GM21619 (cell line): ENCODE measurements around the gene SIK2.
A peak's percentile ranks its signal among the peaks of the same experiment; 100 is the strongest.
"Not testable (repeated sequence)": the region's sequence is repeated elsewhere in the genome, so short reads cannot be mapped to it uniquely, and the experiment has no call there.

Experiments used
- ATAC-seq: cut with Tn5 transposase; IDR thresholded peaks from one replicate; pipeline ENCODE4 v1.9.1; 2021; ENCODE audit not compliant: unreplicated experiment

The SIK2 gene

DNA sequence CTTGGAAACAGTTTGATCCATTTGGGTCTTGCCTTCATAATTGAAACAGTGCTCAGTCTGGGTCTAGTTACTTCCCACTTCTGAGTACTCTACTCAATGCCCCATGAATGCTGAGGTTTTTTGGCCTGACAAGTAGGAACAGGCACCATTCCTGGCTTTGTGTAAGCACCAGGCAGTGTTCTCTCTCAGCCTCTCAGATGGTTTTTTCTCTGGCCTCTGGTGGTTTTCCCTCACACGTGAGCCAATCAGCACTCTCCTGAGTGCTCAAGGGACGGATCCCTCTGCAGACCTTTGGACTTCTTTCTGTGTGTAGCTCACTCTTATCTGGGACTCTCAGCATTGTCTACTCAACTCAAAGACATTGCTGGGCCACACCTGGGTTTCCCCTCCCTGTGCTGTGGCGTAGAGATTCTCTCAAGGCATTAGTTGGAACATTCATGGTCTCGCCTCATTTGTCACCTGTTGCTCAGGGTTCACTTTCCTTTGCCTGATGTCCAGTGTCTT, 21.3 kb downstream of the SIK2 start:
- ATAC-seq: no peak

DNA sequence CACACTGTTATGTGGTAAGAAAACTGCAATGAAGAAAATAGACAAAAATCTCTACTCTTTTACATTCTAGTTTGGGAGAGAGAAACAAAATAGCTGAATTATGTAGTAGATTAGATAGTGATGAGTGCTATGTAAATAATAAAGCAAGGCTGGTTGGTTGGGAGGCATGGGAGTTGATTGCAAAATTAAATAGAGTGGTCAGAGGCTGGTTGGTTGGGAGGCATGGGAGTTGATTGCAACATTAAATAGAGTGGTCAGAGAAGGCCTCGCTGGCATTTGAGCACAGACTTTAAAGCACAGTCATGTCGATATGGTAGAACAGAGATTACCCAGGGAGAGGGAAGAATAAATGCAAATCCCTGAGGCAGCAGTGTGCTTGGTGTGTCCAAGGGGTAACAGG, 22.4 kb downstream of the SIK2 start:
- ATAC-seq: no peak

DNA sequence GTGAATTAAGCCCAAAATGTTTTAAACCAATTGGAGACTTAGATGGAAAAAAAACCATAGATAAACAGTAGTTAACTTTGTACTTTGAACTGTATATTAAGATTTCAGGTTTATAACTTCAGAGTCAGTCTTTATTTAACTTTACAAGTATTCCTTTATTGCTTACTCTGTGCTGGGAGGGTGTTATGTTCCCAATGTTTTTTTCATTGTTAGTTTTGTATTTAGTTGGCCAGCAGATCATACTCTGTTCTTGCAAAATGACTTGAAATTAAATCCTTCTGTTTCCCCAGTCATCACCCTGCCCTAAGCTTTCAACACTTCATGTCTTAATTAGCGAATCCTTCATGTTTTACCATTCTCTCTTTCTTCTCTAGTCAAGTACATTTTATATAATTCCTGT, 25.3 kb downstream of the SIK2 start:
- no peak for ATAC-seq

DNA sequence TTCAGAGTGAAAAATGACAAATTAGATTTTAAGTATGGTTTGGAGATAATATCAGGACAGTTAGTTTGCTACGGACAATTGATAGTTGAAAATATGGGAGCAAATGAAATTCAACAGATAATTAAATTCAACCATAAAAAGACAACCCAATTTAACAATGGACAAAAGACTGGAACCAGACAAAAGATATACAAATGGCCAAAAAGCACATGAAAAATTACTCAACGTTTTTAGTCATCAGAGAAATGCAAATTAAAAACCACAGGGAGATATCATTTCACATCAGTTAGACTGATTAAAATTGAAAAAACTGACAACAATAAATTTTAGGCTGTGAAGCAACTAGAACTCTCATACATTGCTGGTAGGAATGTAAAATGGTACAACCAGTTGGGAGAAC, 27.2 kb downstream of the SIK2 start:
- no peak for ATAC-seq

DNA sequence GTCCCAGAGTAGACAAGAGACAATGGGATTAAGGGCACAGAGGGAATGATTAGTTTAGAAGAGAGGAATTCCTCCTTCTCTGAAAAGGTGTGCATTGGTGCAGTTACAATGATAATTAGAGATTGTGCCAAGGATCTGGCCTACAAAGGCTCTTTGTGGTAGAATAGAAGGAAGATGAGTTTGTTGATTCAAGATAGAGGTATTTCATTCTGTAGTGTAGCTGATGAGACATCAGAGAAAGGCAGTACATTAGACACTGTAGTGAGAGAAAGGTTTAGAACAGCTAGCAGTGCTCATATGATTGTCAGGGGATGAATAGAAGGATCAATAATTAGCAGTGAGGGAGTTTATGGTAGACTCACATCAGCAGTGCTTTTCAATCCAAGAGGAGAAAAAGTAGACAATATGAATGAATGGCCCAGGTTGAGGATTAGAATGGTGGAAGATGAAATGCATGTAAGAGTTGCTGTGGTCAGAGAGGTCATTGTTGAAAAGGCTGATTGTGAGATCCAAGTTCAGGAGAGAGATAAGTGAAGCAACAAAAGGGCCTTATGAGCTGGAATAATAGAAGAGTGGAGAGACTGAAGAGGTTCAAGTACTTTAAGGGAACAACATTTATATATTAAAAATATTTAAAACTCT, 28.9 kb downstream of the SIK2 start:
- peak; percentile 17 for ATAC-seq

DNA sequence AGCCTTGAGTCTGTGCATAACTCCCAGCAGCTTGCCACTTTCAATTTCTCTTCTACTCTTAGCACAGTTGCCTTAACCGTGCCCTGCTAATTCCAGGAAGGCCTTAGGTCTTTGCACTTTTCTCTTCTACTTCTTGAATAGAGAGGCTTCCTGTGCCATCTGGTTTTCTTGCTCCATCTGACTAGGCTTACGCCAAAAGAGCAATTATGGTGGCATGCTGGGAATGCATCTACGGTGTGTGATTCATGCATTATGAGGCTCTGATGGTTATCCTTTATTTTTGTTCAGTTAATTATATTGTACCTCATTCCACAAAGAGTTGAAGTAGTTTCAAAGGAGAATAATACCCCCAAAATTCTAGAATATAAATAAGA, 29.4 kb downstream of the SIK2 start:
- ATAC-seq: peak; percentile 53

DNA sequence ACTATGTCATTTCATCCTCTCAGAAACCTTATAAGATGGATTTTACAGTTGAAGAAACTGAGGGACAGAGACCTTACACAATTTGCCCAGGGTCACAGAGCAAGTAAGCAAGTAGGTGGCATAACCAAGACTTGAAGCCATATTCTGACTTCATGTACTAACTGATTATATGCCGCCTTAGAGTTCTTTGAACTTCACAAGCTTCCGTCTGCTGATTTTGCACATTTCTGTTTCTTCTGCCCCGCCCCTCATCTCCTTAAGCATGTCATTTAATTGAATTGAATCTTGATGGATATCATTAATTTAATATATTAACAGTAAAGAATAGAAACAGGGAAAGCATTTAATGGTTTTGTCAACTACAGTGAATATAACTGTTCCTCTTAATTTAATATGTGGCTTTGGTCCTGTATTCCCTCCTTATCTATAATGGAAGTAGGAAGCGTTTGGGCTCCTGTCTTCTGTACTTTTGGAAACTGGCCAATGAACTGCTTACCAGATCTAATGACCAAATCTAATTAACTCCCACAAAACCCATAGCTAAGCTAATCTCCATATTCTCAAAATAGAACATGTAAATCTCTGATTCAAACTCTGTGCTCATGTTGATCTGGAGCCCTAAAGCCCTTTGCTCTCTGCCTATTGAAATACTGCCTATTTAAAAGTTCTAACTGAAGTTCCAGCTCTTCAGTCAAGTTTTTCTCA, 30.4 kb downstream of the SIK2 start:
- ATAC-seq: no peak

DNA sequence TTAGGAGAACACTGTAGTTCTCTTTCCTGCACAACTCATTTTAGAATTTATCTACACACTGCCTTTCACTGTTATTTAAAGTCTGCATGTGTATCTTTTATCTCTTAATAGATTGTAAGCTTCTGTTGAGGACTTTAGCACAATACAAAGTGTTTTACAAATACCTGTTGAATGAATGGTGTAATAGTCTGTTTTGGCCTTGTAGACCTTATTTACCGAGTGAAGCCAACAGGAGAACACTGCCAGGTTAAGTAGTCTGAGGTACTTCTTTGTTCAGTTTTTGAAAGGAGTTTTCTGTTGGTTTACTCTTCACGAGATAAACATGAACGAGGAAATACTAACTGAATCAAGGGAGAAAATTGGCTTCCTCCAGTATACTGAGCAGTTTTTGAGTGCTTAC, 31.0 kb downstream of the SIK2 start:
- ATAC-seq: no peak

DNA sequence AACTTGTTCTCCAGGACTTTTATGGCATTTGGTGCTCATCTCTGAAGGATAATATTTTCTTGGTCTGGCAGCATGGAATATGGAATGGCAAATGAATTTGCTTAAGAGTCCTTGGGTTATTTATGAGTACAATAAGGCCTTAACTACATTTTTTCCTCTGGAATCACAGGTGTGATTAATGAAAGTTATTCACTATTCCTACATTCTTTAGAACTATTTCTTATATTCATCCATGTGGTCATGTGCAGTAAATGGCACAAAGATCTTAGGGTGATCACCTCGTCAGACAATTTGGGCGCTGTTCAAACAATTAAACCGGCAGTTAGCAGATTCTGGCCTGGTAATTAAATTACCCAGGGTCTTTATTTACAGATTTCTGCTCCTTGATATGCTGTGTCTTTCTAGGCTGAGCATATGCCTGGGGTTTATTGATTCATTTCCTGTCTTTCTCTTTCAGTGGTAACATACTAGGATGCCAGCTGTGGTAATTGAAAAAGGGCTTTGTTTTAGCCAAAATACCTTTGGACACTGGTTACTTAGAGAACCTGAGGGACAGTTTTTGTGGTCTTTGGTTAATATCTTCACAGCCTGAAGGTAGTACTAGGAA, 31.6 kb downstream of the SIK2 start:
- no peak for ATAC-seq

DNA sequence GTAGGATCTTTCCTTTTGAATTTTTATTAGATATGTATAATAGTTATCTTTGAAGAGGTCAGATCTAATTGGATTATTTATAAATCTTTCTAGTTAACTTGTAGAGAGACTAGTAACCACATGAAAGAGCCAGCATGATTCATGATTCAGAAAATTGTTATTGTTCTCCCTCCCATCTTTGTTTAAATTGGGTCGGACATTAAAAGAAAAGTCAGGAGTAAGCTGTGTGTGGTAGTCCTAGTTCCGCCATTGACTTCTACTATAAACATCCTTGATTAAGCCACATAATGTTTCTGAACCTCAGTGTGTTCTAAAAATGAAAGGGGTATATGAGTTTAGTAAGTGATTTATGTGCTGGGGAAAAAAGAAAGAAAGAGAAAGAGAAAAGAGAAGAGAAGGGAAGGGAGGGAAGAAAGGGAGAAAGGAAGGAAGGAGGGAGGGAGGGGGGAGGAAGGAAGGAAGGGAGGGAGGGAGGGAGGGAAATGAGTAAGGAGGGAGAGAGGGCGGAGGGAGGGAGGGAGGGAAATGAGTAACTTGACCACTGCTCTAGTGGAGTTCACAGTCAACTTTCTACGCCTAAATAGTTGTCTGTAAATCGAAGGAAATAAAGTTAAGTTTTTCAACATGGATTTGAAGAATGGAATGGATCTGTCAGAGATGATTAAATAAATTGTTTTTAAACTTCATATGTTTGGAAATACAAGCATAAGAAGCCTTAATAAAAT, 32.9 kb downstream of the SIK2 start:
- no peak for ATAC-seq

DNA sequence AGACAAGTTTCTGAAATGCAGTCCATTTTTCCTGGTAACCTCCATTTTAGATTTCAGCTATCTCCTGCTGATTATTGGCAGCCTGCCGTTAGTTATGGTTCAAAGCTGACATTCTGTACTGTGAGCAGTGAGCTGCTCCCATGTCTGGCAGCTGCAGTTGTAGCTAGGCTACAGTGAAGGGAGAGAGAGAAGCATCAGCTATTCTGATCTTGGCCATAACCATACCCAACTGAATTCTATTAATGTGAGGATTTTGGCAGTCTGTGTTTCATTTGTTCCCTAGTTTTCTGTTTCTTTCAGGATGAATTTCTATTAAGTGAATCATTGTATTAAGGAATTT, 33.4 kb downstream of the SIK2 start:
- no peak for ATAC-seq

DNA sequence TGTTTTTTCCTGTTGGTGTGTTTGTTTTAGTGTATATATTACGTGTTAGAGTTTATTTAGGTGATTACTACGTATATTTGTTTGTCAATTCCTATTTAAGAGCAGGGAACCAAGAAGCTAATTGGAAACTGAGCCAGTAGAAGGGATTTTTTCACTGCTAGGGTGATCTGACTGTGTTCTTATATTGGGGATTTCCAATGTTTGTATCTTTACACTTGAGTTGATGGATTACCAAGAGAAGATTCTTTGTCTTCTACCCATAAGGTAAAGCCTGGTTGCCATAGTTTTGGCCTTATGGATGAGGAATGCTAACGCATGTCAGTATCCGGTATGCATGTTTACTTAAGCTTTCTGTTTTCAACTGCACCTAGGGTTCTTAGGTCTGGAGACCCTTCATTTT, 35.6 kb downstream of the SIK2 start:
- ATAC-seq: peak; percentile 48

DNA sequence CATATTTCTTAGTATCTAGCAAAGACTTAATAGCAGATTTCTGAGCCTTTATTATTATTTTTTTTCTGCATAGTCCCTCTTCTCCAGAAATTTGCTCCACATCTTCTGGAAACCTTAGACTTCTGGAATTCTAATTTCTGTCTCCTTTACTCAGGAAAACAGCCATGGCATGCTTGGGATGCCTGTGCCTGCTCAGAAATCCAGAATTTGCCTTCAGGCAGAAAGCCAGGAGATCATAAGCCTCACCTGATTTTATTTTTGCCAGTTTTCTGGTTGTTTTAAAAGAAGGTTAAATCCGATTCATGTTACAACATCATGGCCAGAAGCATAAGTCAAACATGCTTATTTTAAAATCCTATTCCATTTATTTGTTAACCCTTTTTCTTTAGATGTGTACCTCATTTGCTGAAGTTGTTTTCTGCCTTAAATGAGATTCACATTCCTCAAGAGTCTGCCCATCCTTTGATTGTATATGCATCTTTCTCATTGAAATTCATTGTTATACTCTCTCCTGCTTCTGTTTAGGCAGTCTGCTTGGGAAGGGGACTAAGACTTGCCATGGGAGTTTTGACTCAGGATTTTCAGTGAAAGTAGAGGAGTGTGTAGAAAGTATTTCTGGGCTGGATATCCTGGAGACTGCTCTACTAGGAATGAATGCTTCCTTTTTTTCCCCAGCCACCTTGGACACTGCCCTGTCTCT, 37.1 kb downstream of the SIK2 start:
- no peak for ATAC-seq

DNA sequence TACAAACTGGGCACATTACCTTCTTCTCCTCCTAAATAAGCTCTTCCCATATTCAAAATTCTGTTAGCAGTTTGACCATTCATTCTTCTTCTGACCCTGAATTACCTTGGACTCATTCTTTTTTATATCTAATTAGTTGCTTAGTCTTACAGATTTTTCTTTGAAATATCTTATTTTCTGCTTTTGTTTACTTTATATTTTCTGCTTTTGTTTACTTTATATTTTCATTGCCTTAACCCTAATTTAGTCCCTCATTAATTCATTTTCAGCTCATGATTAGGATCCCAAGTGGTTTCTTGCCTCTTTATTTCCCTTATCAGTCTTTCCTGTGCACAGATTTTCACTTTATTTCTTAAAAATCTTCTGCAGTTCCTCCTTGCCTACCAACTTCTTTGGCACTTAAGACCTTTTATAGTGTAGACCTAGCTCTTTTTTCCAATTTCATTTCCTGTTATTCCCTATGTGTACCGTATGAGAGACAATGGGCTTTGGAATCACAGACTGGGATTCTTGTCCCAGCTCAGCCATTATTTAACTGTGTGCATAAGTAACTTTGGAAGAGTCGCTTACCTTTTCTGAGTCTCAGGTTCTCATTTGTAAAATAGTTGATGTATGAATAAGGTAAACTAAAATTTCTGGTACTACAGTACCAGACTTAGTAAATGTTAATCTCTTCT, 39.2 kb downstream of the SIK2 start:
- no peak for ATAC-seq

DNA sequence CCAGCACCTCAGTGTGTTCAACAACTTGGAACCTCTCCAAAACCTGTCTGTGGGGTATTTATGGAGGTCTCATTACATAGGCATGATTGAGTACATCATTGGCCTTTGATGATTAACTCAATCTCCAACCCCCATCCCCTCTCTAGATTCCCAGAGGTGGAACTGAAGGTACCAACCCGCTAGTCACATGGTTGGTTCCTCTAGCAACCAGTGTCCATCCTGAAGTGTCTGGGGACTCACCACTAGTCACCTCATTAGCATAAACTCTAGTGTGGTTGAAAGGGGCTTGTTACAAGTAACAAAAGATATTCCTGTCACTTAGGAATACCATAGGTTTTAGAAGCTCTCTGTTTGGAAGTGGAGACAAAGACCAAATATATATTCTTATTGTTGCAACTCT, 40.3 kb downstream of the SIK2 start:
- ATAC-seq: no peak

DNA sequence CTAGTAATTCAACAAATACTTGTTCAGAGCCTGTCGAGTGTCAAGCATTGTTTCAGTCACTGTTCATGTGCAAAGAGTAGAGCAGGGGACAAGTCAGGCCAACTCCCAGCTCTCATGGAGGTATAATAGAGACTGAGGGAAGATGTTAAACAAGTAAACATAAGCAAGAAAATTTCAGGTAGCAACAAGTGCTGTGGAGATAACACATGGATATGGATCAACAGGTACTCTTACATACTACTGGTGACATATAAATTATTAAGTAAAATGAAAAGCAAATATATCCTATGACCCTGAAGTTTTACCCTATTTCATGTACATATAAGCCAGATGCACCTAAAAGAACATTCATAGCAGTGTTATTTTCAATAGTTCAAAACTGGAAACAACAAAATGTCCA, 42.7 kb downstream of the SIK2 start:
- ATAC-seq: no peak

DNA sequence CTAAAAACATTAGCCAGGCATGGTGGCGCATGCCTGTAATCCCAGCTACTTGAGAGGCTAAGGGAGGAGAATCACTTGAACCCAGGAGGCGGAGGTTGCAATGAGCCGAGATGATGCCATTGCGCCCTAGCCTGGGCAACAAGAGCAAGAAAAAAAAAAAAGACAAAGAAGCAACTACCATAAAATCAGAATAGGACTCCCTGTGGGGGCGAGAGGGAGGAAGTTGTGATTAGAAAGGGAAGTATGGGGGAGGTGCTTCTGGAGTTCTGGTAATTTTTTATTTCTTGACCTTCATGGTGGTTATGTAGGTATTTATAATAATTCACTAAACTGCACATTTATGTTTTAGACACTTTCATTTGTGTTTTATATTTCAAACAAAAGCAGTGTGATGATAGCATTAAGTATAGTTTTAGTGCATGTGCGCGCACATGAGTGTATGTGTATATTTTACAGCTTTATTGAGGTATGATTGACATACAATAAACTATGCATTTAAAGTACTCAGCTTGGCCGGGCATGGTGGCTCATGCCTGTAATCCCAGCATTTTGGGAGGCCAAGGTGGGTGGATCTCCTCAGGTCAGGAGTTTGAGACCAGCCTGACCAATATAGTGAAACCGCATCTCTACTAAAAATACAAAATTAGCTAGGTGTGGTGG, 43.5 kb downstream of the SIK2 start:
- no peak for ATAC-seq

DNA sequence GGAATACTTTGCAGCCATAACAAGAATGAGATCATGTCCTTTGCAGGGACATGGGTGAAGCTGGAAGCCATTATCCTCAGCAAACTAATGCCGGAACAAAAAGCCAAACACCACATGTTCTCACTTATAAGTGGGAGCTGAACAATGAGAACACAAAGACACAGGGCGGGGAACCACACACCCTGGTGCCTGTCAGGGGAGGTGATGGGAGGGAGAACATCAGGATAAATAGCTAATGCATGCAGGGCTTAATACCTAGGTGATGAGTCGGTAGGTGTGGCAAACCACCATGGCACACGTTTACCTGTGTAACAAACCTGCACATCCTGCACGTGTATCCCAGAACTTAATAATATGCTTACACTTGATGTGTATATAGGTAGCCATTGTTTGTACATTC, 49.1 kb downstream of the SIK2 start:
- not testable (repeated sequence) for ATAC-seq

DNA sequence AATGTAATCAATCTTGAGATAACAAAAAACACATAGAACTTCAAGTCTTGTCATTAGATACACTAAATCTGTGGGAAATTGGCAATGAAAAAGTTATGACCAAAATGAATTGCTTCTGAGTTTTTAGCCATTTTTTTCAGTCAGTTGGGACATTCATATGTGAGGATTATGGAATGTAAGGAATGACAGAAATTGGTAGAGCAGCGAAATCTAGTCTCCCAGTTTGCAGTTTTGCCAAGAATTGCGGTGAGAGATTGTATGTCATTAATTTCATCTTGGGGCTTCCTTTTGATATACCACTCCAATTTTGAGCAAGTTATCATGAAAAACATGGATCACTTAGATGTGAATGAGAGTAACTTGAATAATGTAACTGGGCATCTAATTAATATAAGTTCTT, 49.9 kb downstream of the SIK2 start:
- no peak for ATAC-seq

DNA sequence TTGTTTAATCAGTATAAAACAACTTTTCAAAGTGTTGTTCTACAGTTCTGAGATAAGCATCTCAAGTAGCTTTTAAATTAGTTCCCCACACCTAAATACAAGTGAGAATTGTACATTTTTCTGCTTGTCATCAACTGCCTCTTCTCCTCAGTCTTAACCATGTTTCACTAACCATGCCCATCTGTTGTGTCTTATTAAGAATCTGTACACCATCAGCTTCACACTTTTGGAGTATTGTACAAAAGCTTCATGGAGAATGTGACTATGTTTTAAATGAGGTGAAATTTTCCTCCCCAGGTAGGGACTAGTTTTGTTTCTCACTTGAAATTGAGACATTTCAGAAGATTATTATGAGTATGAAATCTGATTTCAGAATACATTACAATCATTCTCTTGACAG, 52.4 kb downstream of the SIK2 start:
- no peak for ATAC-seq
